Loucy (cell line): ENCODE results near the gene OSGEP.

Source experiments
- H2AFZ ChIP-seq: fragments of 200-600 bp; sonication (generic); 2 replicates; pipeline ENCODE4 v1.6.0; 2016; ENCODE audit warnings: antibody characterized with exemption, mild to moderate bottlenecking, low read length, moderate library complexity
- H3F3A ChIP-seq: fragments of 200-600 bp; 2 replicates; pipeline ENCODE4 v1.6.0; 2016; ENCODE audit warnings: antibody characterized with exemption, low read depth, mild to moderate bottlenecking
- H3K27me3 ChIP-seq: fragments of 200-600 bp; sonication (generic); 2 replicates; pipeline ENCODE4 v1.6.1; 2014; ENCODE audit warnings: low read length, mild to moderate bottlenecking; ENCODE audit not compliant: insufficient read depth, poor library complexity, severe bottlenecking
- H3K36me3 ChIP-seq: fragments of 200-600 bp; sonication (generic); 2 replicates; pipeline ENCODE4 v1.6.1; 2016; ENCODE audit warnings: low read length; ENCODE audit not compliant: insufficient read depth
- H3K4me1 ChIP-seq: fragments of 200-600 bp; sonication (generic); 2 replicates; pipeline ENCODE4 v1.5.1; 2014; ENCODE audit warnings: low read length, mild to moderate bottlenecking; ENCODE audit not compliant: insufficient read depth, poor library complexity, severe bottlenecking
- H3K4me2 ChIP-seq: fragments of 200-600 bp; sonication (generic); 2 replicates; pipeline ENCODE4 v1.6.0; 2014; ENCODE audit warnings: antibody characterized with exemption, low read length, low read depth, mild to moderate bottlenecking; ENCODE audit not compliant: poor library complexity, severe bottlenecking
- H3K4me3 ChIP-seq: fragments of 200-600 bp; sonication (generic); 2 replicates; pipeline ENCODE4 v1.5.1; 2014; ENCODE audit warnings: low read length, mild to moderate bottlenecking, mixed read lengths; ENCODE audit not compliant: poor library complexity, severe bottlenecking
- H3K79me2 ChIP-seq: fragments of 200-600 bp; sonication (generic); 2 replicates; pipeline ENCODE4 v1.6.1; 2014; ENCODE audit warnings: low read length; ENCODE audit not compliant: insufficient read depth
- H3K9ac ChIP-seq: fragments of 200-600 bp; sonication (generic); 2 replicates; pipeline ENCODE4 v1.6.0; 2014; ENCODE audit warnings: mild to moderate bottlenecking, low read depth, low read length, moderate library complexity; ENCODE audit not compliant: poor library complexity, severe bottlenecking
- H3K9me2 ChIP-seq: fragments of 200-600 bp; sonication (generic); replicated peaks from 2 replicates; pipeline ENCODE4 v1.6.1; 2016; ENCODE audit warnings: low read depth, low read length, mixed read lengths
- H3K9me3 ChIP-seq: fragments of 200-600 bp; sonication (generic); 2 replicates; pipeline ENCODE4 v1.6.1; 2014; ENCODE audit warnings: mild to moderate bottlenecking, antibody characterized with exemption, low read length, low read depth; ENCODE audit not compliant: insufficient read depth
- H4K20me1 ChIP-seq: fragments of 200-600 bp; sonication (generic); 2 replicates; pipeline ENCODE4 v1.6.0; 2014; ENCODE audit warnings: antibody characterized with exemption, low read length, mild to moderate bottlenecking; ENCODE audit not compliant: insufficient read depth, poor library complexity, severe bottlenecking
- CTCF ChIP-seq: fragments of 200-600 bp; sonication (generic); conservative IDR thresholded peaks from 2 replicates; pipeline ENCODE4 v1.5.1; 2014; ENCODE audit warnings: mild to moderate bottlenecking, antibody characterized with exemption, low read length
- EZH2phosphoT487 ChIP-seq: fragments of 200-600 bp; IDR thresholded peaks from 2 replicates; pipeline ENCODE4 v1.6.1; 2018; ENCODE audit warnings: antibody characterized with exemption, mild to moderate bottlenecking, moderate library complexity, borderline replicate concordance

The OSGEP gene

DNA sequence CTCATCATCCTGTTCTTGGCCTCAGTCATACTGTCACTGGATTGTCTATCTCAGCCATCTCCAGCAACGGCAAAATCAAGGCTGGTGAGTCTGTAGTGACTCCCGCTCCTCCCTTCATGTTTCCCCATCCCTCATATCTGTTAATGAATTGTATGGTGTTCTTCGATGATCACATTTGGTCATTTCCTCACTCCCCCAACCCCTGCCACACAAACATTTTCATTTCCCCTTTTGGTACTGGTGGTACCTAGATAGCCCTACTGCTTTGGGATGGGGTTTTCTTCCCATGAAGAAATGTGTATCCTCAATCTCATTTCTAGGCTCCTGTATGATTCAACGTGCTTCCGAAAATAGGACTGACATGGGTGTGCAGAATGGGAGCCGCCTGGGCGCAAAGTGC lies 15.9 kb downstream of the OSGEP start:
- Histone ChIP-seq H4K20me1 (no peaks in the 10 kb centered on the region), H3F3A (no peaks in the 10 kb centered on the region), H3K36me3 (no peaks in the 10 kb centered on the region), H2AFZ (no peak overlapping the region), H3K79me2 (no peaks in the 10 kb centered on the region), H3K4me1 (peaks cover 19% of the 10 kb centered on the region), H3K4me3 (no peak overlapping the region), H3K27me3 (no peaks in the 10 kb centered on the region), H3K9ac (no peak overlapping the region), H3K9me3 (no peaks in the 10 kb centered on the region), H3K4me2 (no peak overlapping the region), H3K9me2 (no peaks in the 10 kb centered on the region)
- TF ChIP-seq EZH2phosphoT487, result no peak
- no peak for TF ChIP-seq CTCF

GRCh38 chr14:20436363-20436755 lies 18.3 kb downstream of the OSGEP start:
- no peaks in the 10 kb centered on the region for H3F3A ChIP-seq
- H3K27me3 ChIP-seq, result no peaks in the 10 kb centered on the region
- H3K4me2 ChIP-seq, result no peak overlapping the region
- no peak overlapping the region for H3K4me3 ChIP-seq
- H3K36me3 ChIP-seq, result no peaks in the 10 kb centered on the region
- no peaks in the 10 kb centered on the region for H3K9me2 ChIP-seq
- H3K79me2 ChIP-seq, result no peaks in the 10 kb centered on the region
- TF ChIP-seq CTCF (no peak), EZH2phosphoT487 (no peak)
- no peaks in the 10 kb centered on the region for H3K9me3 ChIP-seq
- H3K9ac ChIP-seq, result no peak overlapping the region
- H2AFZ ChIP-seq, result no peak overlapping the region
- peaks cover 15% of the 10 kb centered on the region for H3K4me1 ChIP-seq
- no peaks in the 10 kb centered on the region for H4K20me1 ChIP-seq

DNA sequence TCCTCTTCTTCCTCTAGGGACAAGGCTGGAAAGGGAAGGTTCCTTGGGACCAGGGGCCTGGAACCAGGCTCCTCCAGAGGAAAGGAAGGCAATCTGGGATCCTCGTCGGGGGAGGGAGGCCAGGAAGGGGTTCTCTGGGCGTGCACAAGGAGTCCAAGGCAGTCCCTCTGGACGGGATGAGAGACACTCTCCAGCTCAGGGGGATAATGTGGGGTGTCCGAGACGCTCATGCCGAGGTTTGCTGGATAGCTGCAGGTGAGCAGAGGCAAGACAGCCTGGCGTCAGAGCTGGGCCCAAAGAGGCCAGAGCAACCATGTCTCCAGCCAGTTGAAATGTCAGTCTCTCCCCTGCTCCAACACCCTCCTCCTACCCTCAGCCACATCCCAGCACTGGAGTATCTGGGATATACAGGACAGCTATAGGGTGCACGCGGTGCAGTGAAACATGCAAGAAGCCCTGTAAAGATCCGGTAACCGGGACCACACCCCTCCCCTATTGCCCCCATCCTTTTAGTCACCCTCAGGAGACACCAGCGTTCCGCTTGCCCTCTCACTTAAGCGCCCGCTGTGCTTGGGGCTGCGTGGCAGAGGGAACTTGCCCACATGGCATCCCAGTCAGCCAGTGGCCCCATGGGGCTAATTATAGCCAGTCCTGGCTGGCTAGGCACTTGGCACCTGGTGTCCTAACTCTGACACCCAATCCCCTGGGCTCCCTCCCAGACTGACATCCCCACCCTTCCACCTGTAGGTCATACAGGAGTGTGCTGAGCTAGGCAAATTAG lies 18.8 kb downstream of the OSGEP start, which contains the start of gene KLHL33:
Gene KLHL33, minus strand, starts transcription at position 585 of the 781 bp plus-strand sequence. Its CDS starts 355 bp downstream, at position 230.
- Histone ChIP-seq H3K9ac (no peak within 1 kb of the TSS), H3K4me1 (peaks cover 9% of the 10 kb centered on the region), H3K79me2 (no peaks in the 10 kb centered on the region), H2AFZ (no peak within 1 kb of the TSS), H4K20me1 (no peaks in the 10 kb centered on the region), H3F3A (no peaks in the 10 kb centered on the region), H3K9me2 (no peaks in the 10 kb centered on the region), H3K36me3 (no peaks in the 10 kb centered on the region), H3K9me3 (no peaks in the 10 kb centered on the region), H3K4me2 (no peak within 1 kb of the TSS), H3K27me3 (no peaks in the 10 kb centered on the region), H3K4me3 (no peak within 1 kb of the TSS)
- TF ChIP-seq EZH2phosphoT487, result no peak
- no peak for TF ChIP-seq CTCF
